HepG2 (cell line): ENCODE results near the gene PGK1. TPM values are rescaled to one million over a fixed set of nuclear protein-coding genes. Genes with fewer than 3 reads are reported as not detected.

Experiments used
- ATF1 ChIP-seq: IDR thresholded peaks from 2 replicates; pipeline ENCODE4 v1.6.1; 2016; ENCODE audit warnings: mild to moderate bottlenecking, control low read depth
- CEBPG ChIP-seq: IDR thresholded peaks from 2 replicates; pipeline ENCODE4 v1.6.1; 2016
- CREB1 ChIP-seq, 2 experiments: fragments of 450-650 bp in 1 of 2; IDR thresholded peaks; 2 replicates each; pipeline ENCODE4 v1.6.1; 2016 to 2017; ENCODE audit warnings: control low read depth in 1 of 2, mild to moderate bottlenecking in 1 of 2, missing compliant biosample characterization in 1 of 2, missing genetic modification characterization in 1 of 2
- CREM ChIP-seq, 2 experiments: sonication (generic) in 1 of 2; formaldehyde crosslinking in 1 of 2; IDR thresholded peaks; 2 replicates each; pipeline versions ENCODE4 v1.4.0 to v1.6.1; 2016 to 2020; ENCODE audit warnings: antibody characterized with exemption in 1 of 2, mild to moderate bottlenecking in 1 of 2, missing genetic modification reagents in 1 of 2
- MIER3 ChIP-seq: IDR thresholded peaks from 2 replicates; pipeline ENCODE4 v1.6.1; 2016; ENCODE audit warnings: missing compliant biosample characterization, borderline replicate concordance
- MXD4 ChIP-seq: IDR thresholded peaks from 2 replicates; pipeline ENCODE4 v1.6.1; 2016; ENCODE audit warnings: mild to moderate bottlenecking, missing biosample characterization, missing genetic modification reagents
- SETDB1 ChIP-seq: sonication (generic); formaldehyde crosslinking; IDR thresholded peaks from 2 replicates; pipeline ENCODE4 v1.5.1; 2020; ENCODE audit warnings: missing genetic modification reagents, mild to moderate bottlenecking, borderline replicate concordance
- SP4 ChIP-seq: sonication (generic); formaldehyde crosslinking; IDR thresholded peaks from 2 replicates; pipeline ENCODE4 v1.8.1; 2023; ENCODE audit warnings: mild to moderate bottlenecking, missing genetic modification reagents
- TBX3 ChIP-seq: fragments of 450-650 bp; IDR thresholded peaks from 2 replicates; pipeline ENCODE4 v1.6.1; 2017; ENCODE audit warnings: antibody characterized with exemption, mild to moderate bottlenecking, inconsistent platforms, borderline replicate concordance
- ZBTB20 ChIP-seq: sonication (generic); formaldehyde crosslinking; IDR thresholded peaks from 2 replicates; pipeline ENCODE4 v1.8.1; 2023; ENCODE audit warnings: missing genetic modification reagents, low read depth, mild to moderate bottlenecking, borderline replicate concordance
- ZFP36L1 ChIP-seq: sonication (generic); formaldehyde crosslinking; IDR thresholded peaks from 2 replicates; pipeline ENCODE4 v1.8.0; 2022; ENCODE audit warnings: mild to moderate bottlenecking, missing genetic modification reagents, moderate library complexity
- ZMYM4 ChIP-seq: sonication (generic); formaldehyde crosslinking; IDR thresholded peaks from 2 replicates; pipeline ENCODE4 v1.8.1; 2023; ENCODE audit warnings: mild to moderate bottlenecking, missing genetic modification reagents
- ZNF292 ChIP-seq: sonication (generic); formaldehyde crosslinking; IDR thresholded peaks from 2 replicates; pipeline ENCODE4 v1.8.1; 2022; ENCODE audit warnings: mild to moderate bottlenecking, low read depth, missing genetic modification reagents, borderline replicate concordance
- ZNF503 ChIP-seq: sonication (generic); formaldehyde crosslinking; IDR thresholded peaks from 2 replicates; pipeline ENCODE4 v1.4.0; 2020; ENCODE audit warnings: missing genetic modification reagents
- ZNF564 ChIP-seq: sonication (generic); formaldehyde crosslinking; IDR thresholded peaks from 2 replicates; pipeline ENCODE4 v1.8.1; 2023; ENCODE audit warnings: mild to moderate bottlenecking, missing genetic modification reagents
- ZNF746 ChIP-seq: sonication (generic); formaldehyde crosslinking; IDR thresholded peaks from 2 replicates; pipeline ENCODE4 v1.8.0; 2022; ENCODE audit warnings: mild to moderate bottlenecking, missing genetic modification reagents
- ZNF75D ChIP-seq: sonication (generic); formaldehyde crosslinking; IDR thresholded peaks from 2 replicates; pipeline ENCODE4 v1.8.1; 2023; ENCODE audit warnings: missing genetic modification reagents, mild to moderate bottlenecking, borderline replicate concordance
- ZNF768 ChIP-seq: sonication (generic); formaldehyde crosslinking; IDR thresholded peaks from 2 replicates; pipeline ENCODE4 v1.4.0; 2020; ENCODE audit warnings: missing genetic modification reagents
- ZNF878 ChIP-seq: sonication (generic); formaldehyde crosslinking; IDR thresholded peaks from 2 replicates; pipeline ENCODE4 v1.8.1; 2023; ENCODE audit warnings: mild to moderate bottlenecking, missing genetic modification reagents, moderate library complexity
- ZSCAN29 ChIP-seq: sonication (generic); formaldehyde crosslinking; conservative IDR thresholded peaks from 2 replicates; pipeline ENCODE4 v1.4.0; 2020; ENCODE audit warnings: mild to moderate bottlenecking, missing genetic modification reagents
- polyA plus RNA-seq, 8 experiments: library from polyadenylated mRNA; depleted of rRNA in 3 of 8; stranded (reverse) in 7 of 8; unstranded in 1 of 8; fragments of >200 nt; fragmentation: Illumina TruSeq in 4 of 8; extraction: Trizol in 4 of 8; gene quantifications; 2 replicates each; pipeline versions ENCODE4 v1.2.1 to v1.2.3, GENCODE V29; 2011 to 2016; ENCODE audit warnings: low read depth in 4 of 8, missing spikeins in 1 of 8, mixed read lengths in 1 of 8; ENCODE audit not compliant: insufficient read depth in 1 of 8
- total RNA-seq, 5 experiments: library from RNA; depleted of rRNA; stranded (reverse); fragments of >200 nt; fragmentation: Illumina TruSeq; extraction: Trizol; gene quantifications; 2 replicates each; pipeline ENCODE4 v1.2.3, GENCODE V29; 2016; ENCODE audit warnings: low read depth in 1 of 5
- TF ChIP-seq, protein P1 (sequence below): sonication (generic); formaldehyde crosslinking; IDR thresholded peaks from 2 replicates; pipeline ENCODE4 v1.4.0; 2020; ENCODE audit warnings: missing genetic modification reagents
- TF ChIP-seq, protein P2 (sequence below): sonication (generic); formaldehyde crosslinking; IDR thresholded peaks from 2 replicates; pipeline ENCODE4 v1.8.0; 2022; ENCODE audit warnings: missing genetic modification reagents, mild to moderate bottlenecking, moderate library complexity, borderline replicate concordance

Gene PGK1
- total and polyA plus RNA-seq, 2 of the 13 experiments (the other 11 are each of a cell fraction or from before 2014, with no cell fraction given), result 325 to 1,274 TPM

DNA sequence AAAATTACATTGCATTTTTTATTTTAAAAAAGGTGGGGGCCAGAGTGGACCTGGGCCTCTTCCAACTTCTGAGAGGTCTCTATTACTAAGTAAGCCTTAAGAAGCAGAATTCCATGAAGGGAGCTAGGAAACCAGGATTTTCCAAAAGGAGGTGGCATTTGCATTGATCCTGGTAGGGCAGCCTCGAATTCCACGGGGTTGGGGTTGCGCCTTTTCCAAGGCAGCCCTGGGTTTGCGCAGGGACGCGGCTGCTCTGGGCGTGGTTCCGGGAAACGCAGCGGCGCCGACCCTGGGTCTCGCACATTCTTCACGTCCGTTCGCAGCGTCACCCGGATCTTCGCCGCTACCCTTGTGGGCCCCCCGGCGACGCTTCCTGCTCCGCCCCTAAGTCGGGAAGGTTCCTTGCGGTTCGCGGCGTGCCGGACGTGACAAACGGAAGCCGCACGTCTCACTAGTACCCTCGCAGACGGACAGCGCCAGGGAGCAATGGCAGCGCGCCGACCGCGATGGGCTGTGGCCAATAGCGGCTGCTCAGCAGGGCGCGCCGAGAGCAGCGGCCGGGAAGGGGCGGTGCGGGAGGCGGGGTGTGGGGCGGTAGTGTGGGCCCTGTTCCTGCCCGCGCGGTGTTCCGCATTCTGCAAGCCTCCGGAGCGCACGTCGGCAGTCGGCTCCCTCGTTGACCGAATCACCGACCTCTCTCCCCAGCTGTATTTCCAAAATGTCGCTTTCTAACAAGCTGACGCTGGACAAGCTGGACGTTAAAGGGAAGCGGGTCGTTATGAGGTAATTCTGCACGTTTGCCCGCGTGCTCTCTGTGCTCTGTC lies at the start of gene PGK1 (continued):
- TF ChIP-seq, protein P1, sequence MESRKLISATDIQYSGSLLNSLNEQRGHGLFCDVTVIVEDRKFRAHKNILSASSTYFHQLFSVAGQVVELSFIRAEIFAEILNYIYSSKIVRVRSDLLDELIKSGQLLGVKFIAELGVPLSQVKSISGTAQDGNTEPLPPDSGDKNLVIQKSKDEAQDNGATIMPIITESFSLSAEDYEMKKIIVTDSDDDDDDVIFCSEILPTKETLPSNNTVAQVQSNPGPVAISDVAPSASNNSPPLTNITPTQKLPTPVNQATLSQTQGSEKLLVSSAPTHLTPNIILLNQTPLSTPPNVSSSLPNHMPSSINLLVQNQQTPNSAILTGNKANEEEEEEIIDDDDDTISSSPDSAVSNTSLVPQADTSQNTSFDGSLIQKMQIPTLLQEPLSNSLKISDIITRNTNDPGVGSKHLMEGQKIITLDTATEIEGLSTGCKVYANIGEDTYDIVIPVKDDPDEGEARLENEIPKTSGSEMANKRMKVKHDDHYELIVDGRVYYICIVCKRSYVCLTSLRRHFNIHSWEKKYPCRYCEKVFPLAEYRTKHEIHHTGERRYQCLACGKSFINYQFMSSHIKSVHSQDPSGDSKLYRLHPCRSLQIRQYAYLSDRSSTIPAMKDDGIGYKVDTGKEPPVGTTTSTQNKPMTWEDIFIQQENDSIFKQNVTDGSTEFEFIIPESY (CRISPR knock-in tag), result no peak
- TF ChIP-seq ZMYM4 (CRISPR knock-in tag), result peak; percentile 93
- no peak for TF ChIP-seq ZNF768
- TF ChIP-seq ZNF878 (CRISPR knock-in tag), result no peak
- TF ChIP-seq CEBPG (CRISPR knock-in tag), result no peak
- TF ChIP-seq, protein P2, sequence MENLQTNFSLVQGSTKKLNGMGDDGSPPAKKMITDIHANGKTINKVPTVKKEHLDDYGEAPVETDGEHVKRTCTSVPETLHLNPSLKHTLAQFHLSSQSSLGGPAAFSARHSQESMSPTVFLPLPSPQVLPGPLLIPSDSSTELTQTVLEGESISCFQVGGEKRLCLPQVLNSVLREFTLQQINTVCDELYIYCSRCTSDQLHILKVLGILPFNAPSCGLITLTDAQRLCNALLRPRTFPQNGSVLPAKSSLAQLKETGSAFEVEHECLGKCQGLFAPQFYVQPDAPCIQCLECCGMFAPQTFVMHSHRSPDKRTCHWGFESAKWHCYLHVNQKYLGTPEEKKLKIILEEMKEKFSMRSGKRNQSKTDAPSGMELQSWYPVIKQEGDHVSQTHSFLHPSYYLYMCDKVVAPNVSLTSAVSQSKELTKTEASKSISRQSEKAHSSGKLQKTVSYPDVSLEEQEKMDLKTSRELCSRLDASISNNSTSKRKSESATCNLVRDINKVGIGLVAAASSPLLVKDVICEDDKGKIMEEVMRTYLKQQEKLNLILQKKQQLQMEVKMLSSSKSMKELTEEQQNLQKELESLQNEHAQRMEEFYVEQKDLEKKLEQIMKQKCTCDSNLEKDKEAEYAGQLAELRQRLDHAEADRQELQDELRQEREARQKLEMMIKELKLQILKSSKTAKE (CRISPR knock-in tag), result peak; percentile 85
- peak; percentile 81; the same call in 1 of the 2 replicates for TF ChIP-seq ZSCAN29
- TF ChIP-seq CREM (IDR thresholded peaks at IDR 0.05), result peak; percentile 74
- TF ChIP-seq CREM (CRISPR knock-in tag; IDR thresholded peaks at IDR 0.05), result no peak
- TF ChIP-seq ZNF292 (CRISPR knock-in tag), result peak; percentile 59; the same call in 1 of the 2 replicates
- peak; percentile 53; the same call in 1 of the 2 replicates for TF ChIP-seq MXD4
- TF ChIP-seq ZNF564, result peak; percentile 57; the same call in 1 of the 2 replicates
- peak; percentile 51; the same call in 1 of the 2 replicates for TF ChIP-seq ZBTB20 (CRISPR knock-in tag)
- no peak for TF ChIP-seq SETDB1 (CRISPR knock-in tag)
- TF ChIP-seq ZNF746, result peak; percentile 31; the same call in 1 of the 2 replicates
- no peak for TF ChIP-seq ZNF75D (CRISPR knock-in tag)
- peak; percentile 42; the same call in 1 of the 2 replicates for TF ChIP-seq ATF1 (CRISPR knock-in tag)
- TF ChIP-seq SP4 (CRISPR knock-in tag), result peak; percentile 86; the same call in 1 of the 2 replicates
- peak; percentile 81 for TF ChIP-seq CREB1 (IDR thresholded peaks at IDR 0.05)
- TF ChIP-seq CREB1 (CRISPR knock-in tag; IDR thresholded peaks at IDR 0.05), result peak; percentile 81
- TF ChIP-seq TBX3, result peak; percentile 33; the same call in 1 of the 2 replicates
- TF ChIP-seq ZFP36L1 (CRISPR knock-in tag), result peak; percentile 51; the same call in 1 of the 2 replicates
- TF ChIP-seq MIER3 (CRISPR knock-in tag), result peak; percentile 63; the same call in 1 of the 2 replicates
- TF ChIP-seq ZNF503 (CRISPR knock-in tag), result 0 out of 2 replicates have a peak, but pooled peaks have one; percentile 70
